Natural killer cell (primary cell): ENCODE results near the gene TANGO6. TPM values are rescaled to one million over a fixed set of nuclear protein-coding genes. Genes with fewer than 3 reads are reported as not detected.
"Not testable (repeated sequence)": the region's sequence is repeated elsewhere in the genome, so short reads cannot be mapped to it uniquely, and the experiment has no call there.

ENCODE experiments used
- ATAC-seq, 3 donors: fragments of 150-1000 bp in 2 of 3; fragments of 200-7000 bp in 1 of 3; cut with Tn5 transposase; 1 replicate in 1 of 3; 2 replicates in 2 of 3; pipeline ENCODE4 v1.10.0; 2021; ENCODE audit warnings: mild to moderate bottlenecking in 2 of 3, moderate library complexity in 2 of 3
- DNase-seq, 2 donors: peaks; one replicate each; pipeline versions ENCODE4 v3.0.0 to v3.0.0-alpha.2; 2013 to 2021; ENCODE audit warnings: mixed read lengths in 1 of 2
- H3K27ac ChIP-seq: one replicate; pipeline ENCODE4 v1.5.1; 2013; ENCODE audit warnings: mild to moderate bottlenecking, low read length
- H3K27me3 ChIP-seq: one replicate; pipeline ENCODE4 v1.6.1; 2013; ENCODE audit warnings: low read length; ENCODE audit not compliant: control insufficient read depth, insufficient read depth
- H3K36me3 ChIP-seq: one replicate; pipeline ENCODE4 v1.6.1; 2013; ENCODE audit warnings: low read length; ENCODE audit not compliant: control insufficient read depth, insufficient read depth
- H3K4me1 ChIP-seq: one replicate; pipeline ENCODE4 v1.6.1; 2013; ENCODE audit warnings: low read length; ENCODE audit not compliant: control insufficient read depth, insufficient read depth
- H3K4me3 ChIP-seq: one replicate; pipeline ENCODE4 v1.5.1; 2013; ENCODE audit warnings: low read length
- H3K9me3 ChIP-seq: one replicate; pipeline ENCODE4 v1.6.1; 2013; ENCODE audit warnings: low read length; ENCODE audit not compliant: control insufficient read depth, insufficient read depth
- H3K27ac Mint-ChIP-seq, 2 donors: one replicate each; pipeline ENCODE4 v1.8.0; 2022; ENCODE audit warnings: mild to moderate bottlenecking in 2 of 2, mixed read lengths in 2 of 2, moderate library complexity in 1 of 2
- H3K27me3 Mint-ChIP-seq, 2 donors: one replicate each; pipeline ENCODE4 v1.8.0; 2022; ENCODE audit warnings: low read depth in 2 of 2, mixed read lengths in 2 of 2
- H3K36me3 Mint-ChIP-seq: one replicate; pipeline ENCODE4 v1.8.0; 2022; ENCODE audit warnings: mixed read lengths
- H3K4me1 Mint-ChIP-seq, 2 donors: one replicate each; pipeline ENCODE4 v1.8.0; 2022; ENCODE audit warnings: mixed read lengths in 2 of 2
- H3K4me3 Mint-ChIP-seq: one replicate; pipeline ENCODE4 v1.8.0; 2022; ENCODE audit warnings: mild to moderate bottlenecking, moderate library complexity, mixed read lengths
- H3K9me3 Mint-ChIP-seq, 2 donors: one replicate each; pipeline ENCODE4 v1.8.0; 2022; ENCODE audit warnings: mixed read lengths in 2 of 2
- WGBS: methylation state at CpG from one replicate; pipeline ENCODE4 v1.1.7; 2013; ENCODE audit warnings: missing lambda C conversion rate; ENCODE audit not compliant: insufficient coverage; 5-methylcytosine and 5-hydroxymethylcytosine counted together
- intact Hi-C: fragments of 100-400 bp; cut with micrococcal nuclease; formaldehyde crosslinking; loops from one replicate; pipeline ENCODE4 v1.14.2; 2022
- total RNA-seq, 4 donors: library from RNA; stranded (reverse); fragments of 120-200 nt in 1 of 4; gene quantifications; one replicate each; pipeline versions ENCODE4 v1.2.3 to v1.2.4, GENCODE V29; 2013 to 2022
- TF ChIP-seq, protein P1 (sequence below): fragments of 200-600 bp; IDR thresholded peaks from one replicate; pipeline ENCODE4 v1.8.0; 2022; ENCODE audit warnings: antibody characterized with exemption

TANGO6 gene
- total RNA-seq, 3 donors from 2014 or later (not counting 1 experiment from before 2014, with no cell fraction given) = 21.2 to 27.3 (median 23.9) TPM

DNA sequence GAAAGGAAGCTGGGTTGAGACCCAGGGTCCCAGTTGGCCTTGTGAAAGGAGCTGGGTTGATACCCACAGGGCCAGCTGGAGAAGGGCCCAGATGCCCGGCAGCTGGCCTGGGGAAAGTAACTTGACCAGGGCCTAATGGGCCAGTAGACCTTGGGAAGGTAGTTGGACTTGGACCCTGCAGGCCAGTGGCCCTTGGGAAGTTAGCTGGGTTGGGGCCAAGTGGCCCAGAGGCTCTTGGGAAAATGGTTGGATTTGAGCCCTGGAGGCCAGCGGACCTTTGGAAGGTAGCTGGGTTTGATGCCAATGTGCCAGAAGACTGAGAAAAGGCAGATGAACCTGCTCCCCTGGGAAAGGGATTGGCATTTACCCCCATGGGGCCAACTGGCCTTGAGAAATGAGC is 275.7 kb downstream of the TANGO6 start:
- ATAC-seq (no peak), DNase-seq (no peak)
- TF ChIP-seq, protein P1, sequence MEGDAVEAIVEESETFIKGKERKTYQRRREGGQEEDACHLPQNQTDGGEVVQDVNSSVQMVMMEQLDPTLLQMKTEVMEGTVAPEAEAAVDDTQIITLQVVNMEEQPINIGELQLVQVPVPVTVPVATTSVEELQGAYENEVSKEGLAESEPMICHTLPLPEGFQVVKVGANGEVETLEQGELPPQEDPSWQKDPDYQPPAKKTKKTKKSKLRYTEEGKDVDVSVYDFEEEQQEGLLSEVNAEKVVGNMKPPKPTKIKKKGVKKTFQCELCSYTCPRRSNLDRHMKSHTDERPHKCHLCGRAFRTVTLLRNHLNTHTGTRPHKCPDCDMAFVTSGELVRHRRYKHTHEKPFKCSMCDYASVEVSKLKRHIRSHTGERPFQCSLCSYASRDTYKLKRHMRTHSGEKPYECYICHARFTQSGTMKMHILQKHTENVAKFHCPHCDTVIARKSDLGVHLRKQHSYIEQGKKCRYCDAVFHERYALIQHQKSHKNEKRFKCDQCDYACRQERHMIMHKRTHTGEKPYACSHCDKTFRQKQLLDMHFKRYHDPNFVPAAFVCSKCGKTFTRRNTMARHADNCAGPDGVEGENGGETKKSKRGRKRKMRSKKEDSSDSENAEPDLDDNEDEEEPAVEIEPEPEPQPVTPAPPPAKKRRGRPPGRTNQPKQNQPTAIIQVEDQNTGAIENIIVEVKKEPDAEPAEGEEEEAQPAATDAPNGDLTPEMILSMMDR = no peak
- no peak overlapping the region for H3K27ac Mint-ChIP-seq
- H3K9me3 Mint-ChIP-seq = no peaks in the 10 kb centered on the region
- Histone ChIP-seq H3K36me3 (peaks cover 58% of the 10 kb centered on the region), H3K4me1 (no peaks in the 10 kb centered on the region), H3K27me3 (no peaks in the 10 kb centered on the region), H3K4me3 (no peak overlapping the region), H3K9me3 (no peaks in the 10 kb centered on the region), H3K27ac (no peak overlapping the region)
- H3K4me1 Mint-ChIP-seq = peaks cover 2 to 7% of the 10 kb centered on the region in 2 donors
- intact Hi-C loops = no loop called here
- H3K4me3 Mint-ChIP-seq = no peak overlapping the region
- WGBS = 98% methylated on average over 2 of the region's 2 CpGs
- no peaks in the 10 kb centered on the region for H3K36me3 Mint-ChIP-seq
- H3K27me3 Mint-ChIP-seq = no peaks in the 10 kb centered on the region

DNA sequence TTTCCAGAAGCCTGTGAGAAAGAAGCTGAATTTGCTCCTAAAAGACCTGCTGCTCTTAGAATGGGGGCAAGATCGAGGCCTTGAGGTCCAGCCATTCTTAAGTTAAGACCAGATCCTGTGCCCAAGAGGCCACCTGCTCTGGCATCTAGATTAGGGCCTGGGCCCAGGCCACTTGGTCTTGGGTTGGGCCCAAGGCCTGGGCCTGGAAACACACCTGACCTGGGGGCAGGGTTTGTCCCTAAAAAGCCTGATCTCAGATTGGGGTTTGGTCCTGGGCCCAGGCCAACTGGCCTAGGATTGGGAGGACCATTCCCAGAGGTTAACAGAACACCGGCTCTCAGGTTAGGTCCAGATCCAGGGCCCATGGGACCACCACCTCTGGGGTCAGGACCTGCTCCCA is 276.2 kb downstream of the TANGO6 start:
- ATAC-seq = no peak
- Histone ChIP-seq H3K9me3 (no peaks in the 10 kb centered on the region), H3K36me3 (peaks cover 58% of the 10 kb centered on the region), H3K4me1 (no peaks in the 10 kb centered on the region), H3K27ac (no peak overlapping the region), H3K4me3 (no peak overlapping the region), H3K27me3 (no peaks in the 10 kb centered on the region)
- intact Hi-C loops = no loop called here
- no peaks in the 10 kb centered on the region for H3K9me3 Mint-ChIP-seq
- TF ChIP-seq, protein P1 = no peak
- H3K27ac Mint-ChIP-seq = no peak overlapping the region
- no peaks in the 10 kb centered on the region for H3K27me3 Mint-ChIP-seq
- no peak overlapping the region for H3K4me3 Mint-ChIP-seq
- DNase-seq = no peak
- 98% methylated on average over 2 of the region's 2 CpGs for WGBS
- peaks cover 4 to 9% of the 10 kb centered on the region in 2 donors for H3K4me1 Mint-ChIP-seq
- H3K36me3 Mint-ChIP-seq = no peaks in the 10 kb centered on the region

DNA sequence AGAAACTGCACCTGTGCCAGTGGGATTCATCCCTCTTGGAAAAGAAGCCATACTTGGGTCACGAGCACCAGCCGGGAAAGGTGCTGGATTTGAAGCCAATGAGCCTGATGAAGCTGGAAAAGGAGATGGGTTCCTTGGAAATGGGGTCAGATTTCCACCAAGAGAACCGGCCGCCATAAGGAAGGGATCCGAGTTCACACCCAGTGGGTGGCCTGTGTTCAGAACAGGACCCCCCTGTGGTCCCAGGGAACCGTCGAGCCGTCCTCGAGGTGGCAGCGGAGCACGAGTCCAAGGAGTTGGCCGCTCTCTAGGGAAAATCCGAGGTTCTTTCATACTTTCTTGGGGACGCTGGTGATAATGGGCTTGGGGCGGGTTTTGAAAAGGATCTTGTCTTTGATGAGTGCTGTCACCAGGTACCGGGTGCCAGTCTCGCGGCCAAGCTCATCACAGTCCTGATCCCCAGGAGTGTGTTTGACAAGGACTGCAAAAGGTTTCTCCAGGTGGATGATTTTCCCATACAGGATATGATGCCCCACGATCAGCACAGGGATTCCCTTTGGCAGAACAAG is 276.8 kb downstream of the TANGO6 start:
- no peaks in the 10 kb centered on the region for H3K4me1 ChIP-seq
- H3K9me3 ChIP-seq = no peaks in the 10 kb centered on the region
- 97% methylated on average over 19 of the region's 19 CpGs for WGBS
- peaks cover 55% of the 10 kb centered on the region for H3K36me3 ChIP-seq
- Mint-ChIP-seq H3K36me3 (no peaks in the 10 kb centered on the region), H3K4me1 (peaks cover 5 to 6% of the 10 kb centered on the region in 2 donors), H3K27me3 (no peaks in the 10 kb centered on the region), H3K27ac (no peak overlapping the region), H3K9me3 (no peaks in the 10 kb centered on the region), H3K4me3 (no peak overlapping the region)
- DNase-seq (no peak), ATAC-seq (no peak)
- no peaks in the 10 kb centered on the region for H3K27me3 ChIP-seq
- TF ChIP-seq, protein P1 = no peak
- no peak overlapping the region for H3K27ac ChIP-seq
- intact Hi-C loops = no loop called here
- no peak overlapping the region for H3K4me3 ChIP-seq

DNA sequence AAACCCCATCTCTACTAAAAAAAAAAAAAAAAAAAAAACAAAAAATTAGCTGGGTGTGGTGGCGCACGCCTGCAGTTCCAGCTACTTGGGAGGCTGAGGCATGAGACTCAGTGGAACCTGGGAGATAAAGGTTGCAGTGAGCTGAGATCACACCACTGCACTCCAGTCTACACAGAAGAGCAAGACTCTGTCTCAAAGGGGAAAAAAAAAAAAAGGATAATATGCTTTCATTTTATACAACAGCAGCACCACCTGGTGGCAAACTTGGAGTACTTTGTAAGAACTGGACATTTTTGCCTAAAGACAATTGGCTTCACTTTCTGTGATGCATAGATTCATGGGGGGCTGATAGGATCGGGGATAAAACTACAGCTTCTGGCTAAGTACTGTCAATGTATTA is 280.6 kb downstream of the TANGO6 start:
- H3K9me3 Mint-ChIP-seq = no peaks in the 10 kb centered on the region
- intact Hi-C loops = loop anchor here (1.0 to 2.0 kb wide), 2 partner anchors 277 to 596 kb away; no protein-coding TSS in a partner anchor
- no peak overlapping the region for H3K4me3 ChIP-seq
- H3K27ac Mint-ChIP-seq = no peak overlapping the region
- H3K27me3 Mint-ChIP-seq = no peaks in the 10 kb centered on the region
- H3K4me3 Mint-ChIP-seq = no peak overlapping the region
- no peaks in the 10 kb centered on the region for H3K27me3 ChIP-seq
- peaks cover 27% of the 10 kb centered on the region for H3K36me3 ChIP-seq
- peak; percentile 75 to 97 (median 85) for ATAC-seq
- H3K4me1 ChIP-seq = no peaks in the 10 kb centered on the region
- 80% methylated on average over 1 of the region's 3 CpGs for WGBS
- DNase-seq = peak; percentile 51 to 85
- H3K36me3 Mint-ChIP-seq = no peaks in the 10 kb centered on the region
- H3K9me3 ChIP-seq = no peaks in the 10 kb centered on the region
- TF ChIP-seq, protein P1 = peak; percentile 71
- H3K4me1 Mint-ChIP-seq = peaks cover 10 to 22% of the 10 kb centered on the region in 2 donors
- H3K27ac ChIP-seq = no peak overlapping the region

DNA sequence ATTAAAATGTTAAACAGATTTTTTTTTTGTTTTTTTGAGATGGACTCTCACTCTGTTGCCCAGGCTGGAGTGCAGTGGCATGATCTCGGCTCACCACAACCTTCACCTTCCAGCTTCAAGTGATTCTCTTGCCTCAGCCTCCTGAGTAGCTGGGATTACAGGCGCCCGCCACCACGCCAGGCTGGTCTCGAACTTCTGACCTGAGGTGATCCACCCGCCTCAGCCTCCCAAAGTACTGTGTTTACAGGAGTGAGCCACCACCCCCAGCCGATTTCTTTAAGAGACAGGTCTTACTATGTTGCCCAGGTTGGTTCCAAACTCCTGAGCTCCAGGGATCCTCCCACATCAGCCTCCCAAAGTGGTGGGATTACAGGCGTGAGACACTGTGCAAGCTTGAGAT is 281.1 kb downstream of the TANGO6 start:
- 93% methylated on average over 7 of the region's 8 CpGs for WGBS
- not testable (repeated sequence) for H3K27ac ChIP-seq, H3K4me3 Mint-ChIP-seq, H3K27ac Mint-ChIP-seq, H3K9me3 ChIP-seq, H3K27me3 ChIP-seq, ATAC-seq, H3K4me1 ChIP-seq, H3K9me3 Mint-ChIP-seq, H3K4me3 ChIP-seq, H3K27me3 Mint-ChIP-seq, H3K36me3 Mint-ChIP-seq, DNase-seq
- intact Hi-C loops = loop anchor here (1.0 to 2.0 kb wide), 2 partner anchors 278 to 596 kb away; no protein-coding TSS in a partner anchor
- peaks cover 22% of the 10 kb centered on the region for H3K36me3 ChIP-seq
- peaks cover 12 to 23% of the 10 kb centered on the region in 2 donors for H3K4me1 Mint-ChIP-seq
